ENCODE measurements around the gene KRT8. TPM values are rescaled to one million over a fixed set of nuclear protein-coding genes. Genes with fewer than 3 reads are reported as not detected.

KRT8 gene
- total RNA-seq, 2 experiments from 2014 or later: 0.16 to 0.89 TPM

GRCh38 chr12:52952076-52952801 is 47.4 kb upstream of the KRT8 start:
- Histone ChIP-seq H3K9me3 (ENCODE audit: low read length) (no peaks in the 10 kb centered on the region), H3K36me3 (ENCODE audit: insufficient read depth, low read length) (no peaks in the 10 kb centered on the region), H3K79me2 (ENCODE audit: insufficient read depth, low read depth, low read length) (no peaks in the 10 kb centered on the region), H3K4me2 (ENCODE audit: low read length) (no peak overlapping the region), H2AFZ (ENCODE audit: low read length) (no peak overlapping the region), H3K27ac (ENCODE audit: low read depth, low read length, poor library complexity, severe bottlenecking) (no peak overlapping the region), H3K4me3 (ENCODE audit: low read depth, low read length, poor library complexity, severe bottlenecking) (no peak overlapping the region), H4K20me1 (ENCODE audit: insufficient read depth, low read length) (no peaks in the 10 kb centered on the region), H3K9me2 (ENCODE audit: insufficient read depth, low read length) (no peaks in the 10 kb centered on the region), H3K4me1 (ENCODE audit: insufficient read depth, low read length, poor library complexity, severe bottlenecking) (peaks cover 10% of the 10 kb centered on the region)
- intact Hi-C loops (cut with micrococcal nuclease; ENCODE audit: unreplicated experiment): no loop called here
- ChIA-PET CTCF (ENCODE audit: unreplicated experiment) (interaction anchor here (1.3 kb wide), 1 partner anchor 67 kb away, joined by 4 read pairs; no protein-coding TSS in a partner anchor), POLR2A (no interaction called here)
- no TSS peak for BruUV-seq (replicated peaks)
- no peak for TF ChIP-seq EZH2phosphoT487 (IDR thresholded peaks at IDR 0.05; ENCODE audit: borderline replicate concordance, low read depth, low read length)
- TF ChIP-seq CTCF (conservative IDR thresholded peaks at IDR 0.05; ENCODE audit: low read length): peak; percentile 59
- no peak for DNase-seq (ENCODE audit: low spot score)

- BruUV-seq (replicated peaks): no TSS peak
- Histone ChIP-seq H3K36me3 (ENCODE audit: insufficient read depth, low read length) (no peaks in the 10 kb centered on the region), H3K4me2 (ENCODE audit: low read length) (no peak overlapping the region), H3K27ac (ENCODE audit: low read depth, low read length, poor library complexity, severe bottlenecking) (no peak overlapping the region), H3K4me1 (ENCODE audit: insufficient read depth, low read length, poor library complexity, severe bottlenecking) (peaks cover 4% of the 10 kb centered on the region), H3K9me2 (ENCODE audit: insufficient read depth, low read length) (no peaks in the 10 kb centered on the region), H2AFZ (ENCODE audit: low read length) (no peak overlapping the region), H3K9me3 (ENCODE audit: low read length) (no peaks in the 10 kb centered on the region), H3K79me2 (ENCODE audit: insufficient read depth, low read depth, low read length) (no peaks in the 10 kb centered on the region), H3K4me3 (ENCODE audit: low read depth, low read length, poor library complexity, severe bottlenecking) (no peak overlapping the region), H4K20me1 (ENCODE audit: insufficient read depth, low read length) (no peaks in the 10 kb centered on the region)
- POLR2A ChIA-PET: no interaction called here
- DNase-seq (ENCODE audit: low spot score): no peak
- CTCF ChIA-PET (ENCODE audit: unreplicated experiment): interaction anchor here (0.5 to 1.3 kb wide), 2 partner anchors 66 to 72 kb away, joined by 4 to 6 read pairs; no protein-coding TSS in a partner anchor
- intact Hi-C loops (cut with micrococcal nuclease; ENCODE audit: unreplicated experiment): no loop called here
- TF ChIP-seq EZH2phosphoT487 (IDR thresholded peaks at IDR 0.05; ENCODE audit: borderline replicate concordance, low read depth, low read length) (no peak), CTCF (conservative IDR thresholded peaks at IDR 0.05; ENCODE audit: low read length) (no peak)
Observed at GRCh38 chr12:52951640-52952039, 46.8 kb upstream of the KRT8 start.

- Histone ChIP-seq H2AFZ (ENCODE audit: low read length) (no peak overlapping the region), H3K9me3 (ENCODE audit: low read length) (no peaks in the 10 kb centered on the region), H3K9me2 (ENCODE audit: insufficient read depth, low read length) (no peaks in the 10 kb centered on the region), H3K36me3 (ENCODE audit: insufficient read depth, low read length) (no peaks in the 10 kb centered on the region), H4K20me1 (ENCODE audit: insufficient read depth, low read length) (no peaks in the 10 kb centered on the region), H3K4me2 (ENCODE audit: low read length) (no peak overlapping the region), H3K4me1 (ENCODE audit: insufficient read depth, low read length, poor library complexity, severe bottlenecking) (peaks cover 4% of the 10 kb centered on the region), H3K27ac (ENCODE audit: low read depth, low read length, poor library complexity, severe bottlenecking) (no peak overlapping the region), H3K4me3 (ENCODE audit: low read depth, low read length, poor library complexity, severe bottlenecking) (no peak overlapping the region), H3K79me2 (ENCODE audit: insufficient read depth, low read depth, low read length) (no peaks in the 10 kb centered on the region)
- intact Hi-C loops (cut with micrococcal nuclease; ENCODE audit: unreplicated experiment): no loop called here
- no peak for DNase-seq (ENCODE audit: low spot score)
- POLR2A ChIA-PET: no interaction called here
- TF ChIP-seq CTCF (conservative IDR thresholded peaks at IDR 0.05; ENCODE audit: low read length): no peak
- no peak for TF ChIP-seq EZH2phosphoT487 (IDR thresholded peaks at IDR 0.05; ENCODE audit: borderline replicate concordance, low read depth, low read length)
- CTCF ChIA-PET (ENCODE audit: unreplicated experiment): interaction anchor here (0.5 to 1.3 kb wide), 2 partner anchors 66 to 71 kb away, joined by 4 to 6 read pairs; no protein-coding TSS in a partner anchor
- BruUV-seq (replicated peaks): no TSS peak
Observed at GRCh38 chr12:52951126-52951525, 46.2 kb upstream of the KRT8 start.

Measured in OCI-LY7 (cell line).